Mesenchymal stem cell (in vitro differentiated cells and primary cell): ENCODE data around the gene IFI30.

Experiments used
- DNase-seq: peaks from one replicate; pipeline ENCODE4 v3.0.0-alpha.2; 2013
- H2AFZ ChIP-seq: one replicate; pipeline ENCODE4 v1.6.1; 2013; ENCODE audit warnings: low read depth, mild to moderate bottlenecking, control low read depth, inconsistent platforms, low read length, moderate library complexity
- H2AK5ac ChIP-seq: 2 replicates; pipeline ENCODE4 v1.6.1; 2013; ENCODE audit warnings: low read length, moderate library complexity, mild to moderate bottlenecking, inconsistent platforms; ENCODE audit not compliant: severe bottlenecking
- H2BK120ac ChIP-seq: one replicate; pipeline ENCODE4 v1.6.1; 2013; ENCODE audit warnings: low read depth, mild to moderate bottlenecking, inconsistent platforms, low read length, moderate library complexity
- H2BK12ac ChIP-seq, 2 experiments: one replicate each; pipeline ENCODE4 v1.6.1; 2013; ENCODE audit warnings: inconsistent platforms in 2 of 2, low read length in 2 of 2, mild to moderate bottlenecking in 2 of 2, moderate library complexity in 2 of 2, control low read depth in 1 of 2
- H2BK15ac ChIP-seq: one replicate; pipeline ENCODE4 v1.6.1; 2013; ENCODE audit warnings: mild to moderate bottlenecking, low read depth, inconsistent platforms; ENCODE audit not compliant: poor library complexity, severe bottlenecking
- H2BK5ac ChIP-seq: 2 replicates; pipeline ENCODE4 v1.6.1; 2013; ENCODE audit warnings: low read depth, mild to moderate bottlenecking, low read length, control low read depth, inconsistent platforms; ENCODE audit not compliant: poor library complexity, severe bottlenecking
- H3K14ac ChIP-seq, 2 experiments: one replicate each; pipeline ENCODE4 v1.6.1; 2013; ENCODE audit warnings: inconsistent platforms in 2 of 2, low read length in 2 of 2, control low read depth in 1 of 2, mild to moderate bottlenecking in 1 of 2, moderate library complexity in 1 of 2
- H3K18ac ChIP-seq, 2 experiments: one replicate each; pipeline ENCODE4 v1.6.1; 2013; ENCODE audit warnings: inconsistent platforms in 2 of 2, low read length in 2 of 2, control low read depth in 1 of 2, low read depth in 1 of 2, mild to moderate bottlenecking in 1 of 2
- H3K23ac ChIP-seq, 2 experiments: one replicate each; pipeline ENCODE4 v1.6.1; 2013; ENCODE audit warnings: inconsistent platforms in 2 of 2, low read length in 2 of 2, mild to moderate bottlenecking in 2 of 2, moderate library complexity in 2 of 2, control low read depth in 1 of 2
- H3K27ac ChIP-seq: 2 replicates; pipeline ENCODE4 v1.5.1; 2013; ENCODE audit warnings: mild to moderate bottlenecking, moderate library complexity, low read length, control low read depth, inconsistent platforms; ENCODE audit not compliant: poor library complexity, severe bottlenecking
- H3K27me3 ChIP-seq, 2 experiments: 2 replicates each; pipeline versions ENCODE4 v1.6.1 to v1.7.0; 2013; ENCODE audit warnings: low read length in 2 of 2, mild to moderate bottlenecking in 2 of 2, moderate library complexity in 2 of 2, control low read depth in 1 of 2, inconsistent platforms in 1 of 2; ENCODE audit not compliant: control insufficient read depth in 1 of 2, insufficient read depth in 1 of 2
- H3K36me3 ChIP-seq, 2 experiments: 2 replicates each; pipeline versions ENCODE4 v1.6.1 to v1.7.0; 2013; ENCODE audit warnings: low read length in 2 of 2, control low read depth in 1 of 2, inconsistent platforms in 1 of 2, low read depth in 1 of 2, mild to moderate bottlenecking in 1 of 2; ENCODE audit not compliant: insufficient read depth in 2 of 2, control insufficient read depth in 1 of 2
- H3K4ac ChIP-seq, 2 experiments: one replicate each; pipeline ENCODE4 v1.6.1; 2013; ENCODE audit warnings: inconsistent platforms in 2 of 2, low read length in 2 of 2, mild to moderate bottlenecking in 2 of 2, moderate library complexity in 2 of 2, control low read depth in 1 of 2, low read depth in 1 of 2
- H3K4me1 ChIP-seq: 2 replicates; pipeline ENCODE4 v1.6.1; 2013; ENCODE audit warnings: low read depth, low read length, control low read depth; ENCODE audit not compliant: control insufficient read depth, insufficient read depth
- H3K4me2 ChIP-seq: 2 replicates; pipeline ENCODE4 v1.6.1; 2013; ENCODE audit warnings: low read length, mild to moderate bottlenecking, inconsistent platforms; ENCODE audit not compliant: poor library complexity, severe bottlenecking
- H3K4me3 ChIP-seq, 2 experiments: 2 replicates each; pipeline versions ENCODE4 v1.5.1 to v1.7.0; 2013; ENCODE audit warnings: low read length in 2 of 2, mild to moderate bottlenecking in 2 of 2, control low read depth in 1 of 2, low read depth in 1 of 2; ENCODE audit not compliant: insufficient read depth in 1 of 2
- H3K79me1 ChIP-seq: replicated peaks from 2 replicates; pipeline ENCODE4 v1.6.1; 2013; ENCODE audit warnings: mild to moderate bottlenecking, control low read depth, low read length, inconsistent platforms; ENCODE audit not compliant: poor library complexity, severe bottlenecking
- H3K9ac ChIP-seq: 2 replicates; pipeline ENCODE4 v1.7.0; 2013; ENCODE audit warnings: mild to moderate bottlenecking, low read length, moderate library complexity
- H3K9me3 ChIP-seq: 2 replicates; pipeline ENCODE4 v1.7.0; 2013; ENCODE audit warnings: mild to moderate bottlenecking, low read length; ENCODE audit not compliant: control insufficient read depth
- H4K8ac ChIP-seq: one replicate; pipeline ENCODE4 v1.6.1; 2013; ENCODE audit warnings: inconsistent platforms, mild to moderate bottlenecking, low read length, moderate library complexity
- H4K91ac ChIP-seq: one replicate; pipeline ENCODE4 v1.6.1; 2013; ENCODE audit warnings: mild to moderate bottlenecking, low read length, inconsistent platforms
- WGBS: methylation state at CpG from one replicate; pipeline ENCODE4 v1.1.7; 2013; ENCODE audit warnings: mixed read lengths; 5-methylcytosine and 5-hydroxymethylcytosine counted together

Gene IFI30

DNA sequence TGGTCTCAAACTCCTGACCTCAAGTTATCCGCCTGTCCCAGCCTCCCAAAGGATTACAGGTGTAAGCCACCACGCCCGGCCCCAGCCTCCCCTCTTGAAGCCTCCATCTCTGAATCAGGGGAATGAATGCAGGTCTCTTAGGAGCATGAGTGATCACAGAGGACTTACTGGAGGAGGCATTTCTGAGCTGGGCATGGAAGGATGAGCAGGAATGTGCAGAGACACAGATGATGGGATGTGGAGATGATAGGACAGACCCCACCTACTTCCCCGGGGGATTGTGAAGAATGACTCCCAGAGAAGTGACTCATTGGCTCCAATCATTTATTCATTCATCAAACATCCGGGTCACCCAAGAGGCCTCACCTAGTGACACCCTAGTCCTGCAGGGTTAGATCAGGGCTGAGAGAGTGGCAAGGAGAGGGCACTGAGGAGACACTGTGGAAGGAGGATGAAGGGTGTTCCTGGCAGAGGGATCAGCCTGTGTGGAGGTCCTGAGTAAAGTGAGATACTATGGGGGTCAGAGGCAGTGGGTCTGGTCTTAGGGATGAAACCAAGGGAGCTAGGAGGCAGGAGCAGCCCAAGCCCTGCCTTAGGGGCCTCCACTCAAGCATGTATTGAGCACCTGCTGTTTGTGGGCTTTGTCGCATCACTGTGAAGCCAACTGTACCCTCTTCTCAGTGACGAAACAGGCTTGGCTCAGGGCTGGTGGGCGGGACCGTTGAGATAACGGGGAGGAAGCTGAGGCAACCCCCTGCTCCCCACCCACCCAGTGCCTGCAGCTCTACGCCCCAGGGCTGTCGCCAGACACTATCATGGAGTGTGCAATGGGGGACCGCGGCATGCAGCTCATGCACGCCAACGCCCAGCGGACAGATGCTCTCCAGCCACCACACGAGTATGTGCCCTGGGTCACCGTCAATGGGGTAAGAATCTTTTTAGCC lies 3.0 kb downstream of the IFI30 start:
- Histone ChIP-seq H2BK5ac (no peak overlapping the region), H3K4ac (no peak overlapping the region), H3K4me2 (no peak overlapping the region), H3K9me3 (no peaks in the 10 kb centered on the region), H3K14ac (no peak overlapping the region), H3K27me3 (peaks cover 0 to 7% of the 10 kb centered on the region in 2 experiments), H2BK15ac (no peak overlapping the region), H4K91ac (no peak overlapping the region), H2BK12ac (no peak overlapping the region), H3K4me3 (no peak overlapping the region), H2AK5ac (no peak overlapping the region), H2BK120ac (no peak overlapping the region), H3K9ac (no peak overlapping the region), H4K8ac (no peak overlapping the region), H3K79me1 (no peaks in the 10 kb centered on the region), H3K23ac (no peak overlapping the region), H3K27ac (no peak overlapping the region), H3K4me1 (peaks cover 16% of the 10 kb centered on the region), H2AFZ (no peak overlapping the region), H3K18ac (no peak overlapping the region), H3K36me3 (peaks cover 6 to 21% of the 10 kb centered on the region in 2 experiments)
- WGBS, result 94% methylated on average over 18 of the region's 19 CpGs
- no peak for DNase-seq

GRCh38 chr19:18179957-18180356 lies 6.3 kb downstream of the IFI30 start:
- Histone ChIP-seq H4K91ac (no peak overlapping the region), H3K27ac (no peak overlapping the region), H3K4me2 (no peak overlapping the region), H2AK5ac (no peak overlapping the region), H2BK120ac (no peak overlapping the region), H3K23ac (no peak overlapping the region), H3K27me3 (peaks cover 0 to 6% of the 10 kb centered on the region in 2 experiments), H2AFZ (no peak overlapping the region), H3K14ac (no peak overlapping the region), H3K4me3 (no peak overlapping the region), H3K4ac (no peak overlapping the region), H3K79me1 (no peaks in the 10 kb centered on the region), H3K9me3 (no peaks in the 10 kb centered on the region), H2BK12ac (no peak overlapping the region), H3K9ac (no peak overlapping the region), H3K18ac (no peak overlapping the region), H2BK5ac (no peak overlapping the region), H2BK15ac (no peak overlapping the region), H4K8ac (no peak overlapping the region), H3K4me1 (peaks cover 3% of the 10 kb centered on the region), H3K36me3 (peaks cover 0 to 21% of the 10 kb centered on the region in 2 experiments)
- WGBS, result 87% methylated on average over 2 of the region's 5 CpGs
- no peak for DNase-seq

- no peak overlapping the region for H3K27ac ChIP-seq
- no peaks in the 10 kb centered on the region for H3K79me1 ChIP-seq
- H3K4ac ChIP-seq, result no peak overlapping the region
- H2BK15ac ChIP-seq, result no peak overlapping the region
- no peak overlapping the region for H2AFZ ChIP-seq
- no peaks in the 10 kb centered on the region for H3K4me1 ChIP-seq
- no peak for DNase-seq
- no peaks in the 10 kb centered on the region for H3K9me3 ChIP-seq
- H4K91ac ChIP-seq, result no peak overlapping the region
- H3K23ac ChIP-seq, result no peak overlapping the region
- H2BK120ac ChIP-seq, result no peak overlapping the region
- no peak overlapping the region for H3K4me3 ChIP-seq
- no peak overlapping the region for H3K9ac ChIP-seq
- peaks cover 0 to 4% of the 10 kb centered on the region in 2 experiments for H3K36me3 ChIP-seq
- H4K8ac ChIP-seq, result no peak overlapping the region
- no peak overlapping the region for H3K4me2 ChIP-seq
- H2BK5ac ChIP-seq, result no peak overlapping the region
- H3K14ac ChIP-seq, result no peak overlapping the region
- H2BK12ac ChIP-seq, result no peak overlapping the region
- H3K18ac ChIP-seq, result no peak overlapping the region
- no peaks in the 10 kb centered on the region for H3K27me3 ChIP-seq
- H2AK5ac ChIP-seq, result no peak overlapping the region
Measured at GRCh38 chr19:18183529-18183928, 9.9 kb downstream of the IFI30 start.

GRCh38 chr19:18185538-18185937 lies 11.9 kb downstream of the IFI30 start:
- H2BK120ac ChIP-seq, result no peak overlapping the region
- H2BK12ac ChIP-seq, result no peak overlapping the region
- no peaks in the 10 kb centered on the region for H3K4me1 ChIP-seq
- DNase-seq, result no peak
- H3K4ac ChIP-seq, result no peak overlapping the region
- H4K8ac ChIP-seq, result no peak overlapping the region
- no peak overlapping the region for H3K23ac ChIP-seq
- no peaks in the 10 kb centered on the region for H3K36me3 ChIP-seq
- H3K79me1 ChIP-seq, result no peaks in the 10 kb centered on the region
- no peak overlapping the region for H3K4me3 ChIP-seq
- H2AFZ ChIP-seq, result no peak overlapping the region
- no peak overlapping the region for H3K14ac ChIP-seq
- H3K9ac ChIP-seq, result no peak overlapping the region
- 53% methylated on average over 6 of the region's 6 CpGs for WGBS
- no peaks in the 10 kb centered on the region for H3K9me3 ChIP-seq
- H2BK5ac ChIP-seq, result no peak overlapping the region
- no peak overlapping the region for H4K91ac ChIP-seq
- H3K27ac ChIP-seq, result no peak overlapping the region
- no peaks in the 10 kb centered on the region for H3K27me3 ChIP-seq
- no peak overlapping the region for H2AK5ac ChIP-seq
- H3K18ac ChIP-seq, result no peak overlapping the region
- no peak overlapping the region for H3K4me2 ChIP-seq
- H2BK15ac ChIP-seq, result no peak overlapping the region
